Smooth muscle cell (in vitro differentiated cells): ENCODE data around the gene DBNDD2. TPM values are rescaled to one million over a fixed set of nuclear protein-coding genes. Genes with fewer than 3 reads are reported as not detected.

Source experiments
- DNase-seq: peaks from one replicate; lab custom pipeline; 2025; ENCODE audit not compliant: unreplicated experiment; lab: John Stamatoyannopoulos, UW
- H2AFZ ChIP-seq: fragments of 200-600 bp; sonication (generic); 2 replicates; pipeline ENCODE4 v1.6.0; 2016; ENCODE audit warnings: antibody characterized with exemption, low read depth, mild to moderate bottlenecking
- H3F3A ChIP-seq: fragments of 200-600 bp; sonication (generic); 2 replicates; pipeline ENCODE4 v1.6.0; 2017; ENCODE audit warnings: antibody characterized with exemption, low read depth
- H3K27ac ChIP-seq: fragments of 200-600 bp; sonication (generic); 2 replicates; pipeline ENCODE4 v1.5.1; 2016; ENCODE audit warnings: low read depth, mild to moderate bottlenecking
- H3K27me3 ChIP-seq: fragments of 200-600 bp; sonication (generic); 2 replicates; pipeline ENCODE4 v1.6.1; 2016; ENCODE audit warnings: low read depth, mild to moderate bottlenecking
- H3K36me3 ChIP-seq: fragments of 200-600 bp; sonication (generic); 2 replicates; pipeline ENCODE4 v1.5.1; 2016; ENCODE audit warnings: low read depth
- H3K4me1 ChIP-seq: fragments of 200-600 bp; sonication (generic); 2 replicates; pipeline ENCODE4 v1.5.1; 2016; ENCODE audit warnings: low read depth
- H3K4me2 ChIP-seq: fragments of 200-600 bp; sonication (generic); 2 replicates; pipeline ENCODE4 v1.6.0; 2016; ENCODE audit warnings: mild to moderate bottlenecking
- H3K4me3 ChIP-seq: fragments of 200-600 bp; sonication (generic); 2 replicates; pipeline ENCODE4 v1.5.1; 2016; ENCODE audit warnings: mild to moderate bottlenecking
- H3K79me2 ChIP-seq: fragments of 200-600 bp; sonication (generic); 2 replicates; pipeline ENCODE4 v1.6.0; 2016; ENCODE audit warnings: low read depth, mild to moderate bottlenecking
- H3K9ac ChIP-seq: fragments of 200-600 bp; sonication (generic); 2 replicates; pipeline ENCODE4 v1.6.0; 2016; ENCODE audit warnings: low read depth
- H3K9me3 ChIP-seq: fragments of 200-600 bp; sonication (generic); replicated peaks from 2 replicates; pipeline ENCODE4 v1.5.1; 2016; ENCODE audit warnings: low read depth
- H4K20me1 ChIP-seq: fragments of 200-600 bp; sonication (generic); 2 replicates; pipeline ENCODE4 v1.6.0; 2016; ENCODE audit warnings: low read depth
- CTCF ChIP-seq: fragments of 200-600 bp; sonication (generic); IDR thresholded peaks from 2 replicates; pipeline ENCODE4 v1.5.1; 2017; ENCODE audit warnings: borderline replicate concordance, mild to moderate bottlenecking, antibody characterized with exemption; ENCODE audit not compliant: insufficient read depth, poor library complexity, severe bottlenecking
- WGBS: methylation state at CpG from one replicate; pipeline ENCODE4 v1.1.7; 2016; ENCODE audit warnings: low lambda C conversion rate; 5-methylcytosine and 5-hydroxymethylcytosine counted together
- polyA plus RNA-seq: library from polyadenylated mRNA; unstranded; fragments of >200 nt; fragmentation: Nextera tagmentation; extraction: Ambion mirVana; gene quantifications from 2 replicates; pipeline ENCODE4 v1.2.1, GENCODE V29; 2016
- total RNA-seq: library from RNA; depleted of rRNA; stranded (reverse); fragments of >200 nt; gene quantifications from 2 replicates; pipeline ENCODE4 v1.2.3, GENCODE V29; 2014

Gene DBNDD2
- total and polyA plus RNA-seq, 2 experiments from 2014 or later = 2.9 to 6.4 TPM

- Histone ChIP-seq H3K4me2 (peak overlapping the region; percentile 87), H3K27me3 (no peaks in the 10 kb centered on the region), H3K9me3 (no peaks in the 10 kb centered on the region), H3K9ac (no peak overlapping the region), H3K27ac (no peak overlapping the region), H2AFZ (no peak overlapping the region), H3K4me1 (no peaks in the 10 kb centered on the region), H3K4me3 (peak overlapping the region; percentile 51), H3K36me3 (no peaks in the 10 kb centered on the region), H4K20me1 (no peaks in the 10 kb centered on the region), H3K79me2 (no peaks in the 10 kb centered on the region), H3F3A (no peaks in the 10 kb centered on the region)
- 53% methylated on average over 19 of the region's 30 CpGs for WGBS
- TF ChIP-seq CTCF = no peak
- DNase-seq = no peak
These were observed 35.3 kb upstream of the DBNDD2 start for GRCh38 chr20:45372646-45373352.

- peak; percentile 24 for DNase-seq
- Histone ChIP-seq H3K4me2 (peak overlapping the region; percentile 87), H3K27ac (no peak overlapping the region), H3K4me3 (peak overlapping the region; percentile 51), H3K9me3 (no peaks in the 10 kb centered on the region), H3K4me1 (no peaks in the 10 kb centered on the region), H2AFZ (no peak overlapping the region), H3K27me3 (no peaks in the 10 kb centered on the region), H3K79me2 (no peaks in the 10 kb centered on the region), H3K36me3 (no peaks in the 10 kb centered on the region), H3K9ac (no peak overlapping the region), H3F3A (no peaks in the 10 kb centered on the region), H4K20me1 (no peaks in the 10 kb centered on the region)
- 10% methylated on average over 34 of the region's 38 CpGs for WGBS
- peak; percentile 72 for TF ChIP-seq CTCF
These were observed 34.6 kb upstream of the DBNDD2 start for GRCh38 chr20:45373353-45374100.

- Histone ChIP-seq H3K4me1 (no peaks in the 10 kb centered on the region), H3F3A (no peaks in the 10 kb centered on the region), H3K27me3 (no peaks in the 10 kb centered on the region), H3K79me2 (no peaks in the 10 kb centered on the region), H3K9me3 (no peaks in the 10 kb centered on the region), H2AFZ (no peak overlapping the region), H3K27ac (no peak overlapping the region), H3K36me3 (no peaks in the 10 kb centered on the region), H3K4me3 (peak overlapping the region; percentile 51), H3K4me2 (peak overlapping the region; percentile 87), H3K9ac (no peak overlapping the region), H4K20me1 (no peaks in the 10 kb centered on the region)
- DNase-seq = no peak
- no peak for TF ChIP-seq CTCF
- WGBS = 57% methylated on average over 9 of the region's 9 CpGs
These were observed 34.0 kb upstream of the DBNDD2 start for GRCh38 chr20:45374101-45374467.
